Effector CD8-positive, alpha-beta T cell (primary cell): ENCODE results near the gene SNTG2.
"Not testable (repeated sequence)": the region's sequence is repeated elsewhere in the genome, so short reads cannot be mapped to it uniquely, and the experiment has no call there.

ENCODE experiments used
- DNase-seq: peaks from one replicate; lab custom pipeline; 2025; lab: John Stamatoyannopoulos, UW

SNTG2 gene

GRCh38 chr2:1192121-1192520 lies 241.5 kb downstream of the SNTG2 start:
- DNase-seq = no peak

GRCh38 chr2:1193801-1194200 lies 243.2 kb downstream of the SNTG2 start:
- no peak for DNase-seq

- no peak for DNase-seq
Observed at GRCh38 chr2:1203772-1204171, 253.1 kb downstream of the SNTG2 start.

- DNase-seq = no peak
Observed at GRCh38 chr2:1205853-1206252, 255.2 kb downstream of the SNTG2 start.

GRCh38 chr2:1207962-1208510 lies 257.4 kb downstream of the SNTG2 start:
- no peak for DNase-seq

- no peak for DNase-seq
Observed at GRCh38 chr2:1208522-1208921, 257.9 kb downstream of the SNTG2 start.

GRCh38 chr2:1209246-1209645 lies 258.6 kb downstream of the SNTG2 start:
- no peak for DNase-seq

- DNase-seq = no peak
Observed at GRCh38 chr2:1209761-1210160, 259.1 kb downstream of the SNTG2 start.

- DNase-seq = no peak
Observed at GRCh38 chr2:1210352-1210751, 259.7 kb downstream of the SNTG2 start.

- DNase-seq = no peak
Observed at GRCh38 chr2:1219901-1220573, 269.4 kb downstream of the SNTG2 start.

GRCh38 chr2:1222056-1222455 lies 271.4 kb downstream of the SNTG2 start:
- no peak for DNase-seq

GRCh38 chr2:1223791-1224190 lies 273.1 kb downstream of the SNTG2 start:
- no peak for DNase-seq

GRCh38 chr2:1224901-1225300 lies 274.3 kb downstream of the SNTG2 start:
- DNase-seq = no peak

GRCh38 chr2:1226766-1227165 lies 276.1 kb downstream of the SNTG2 start:
- DNase-seq = no peak

GRCh38 chr2:1227274-1227900 lies 276.7 kb downstream of the SNTG2 start:
- no peak for DNase-seq

GRCh38 chr2:1229596-1229995 lies 278.9 kb downstream of the SNTG2 start:
- DNase-seq = not testable (repeated sequence)

GRCh38 chr2:1230155-1230893 lies 279.7 kb downstream of the SNTG2 start:
- no peak for DNase-seq

- DNase-seq = no peak
Observed at GRCh38 chr2:1231466-1232063, 280.9 kb downstream of the SNTG2 start.

GRCh38 chr2:1233281-1233680 lies 282.6 kb downstream of the SNTG2 start:
- no peak for DNase-seq

- no peak for DNase-seq
Observed at GRCh38 chr2:1234731-1235308, 284.2 kb downstream of the SNTG2 start.

GRCh38 chr2:1235806-1236205 lies 285.2 kb downstream of the SNTG2 start:
- no peak for DNase-seq

GRCh38 chr2:1236606-1237005 lies 286.0 kb downstream of the SNTG2 start:
- no peak for DNase-seq
